Ramos (cell line): Measurements from ENCODE around the gene SERPINC1.

Source experiments
- in situ Hi-C: fragments of 300-500 bp; cut with MboI; formaldehyde crosslinking; loops from one replicate; pipeline ENCODE4 v1.14.3; 2022; ENCODE audit warnings: low sequenced_read_pairs; ENCODE audit not compliant: unreplicated experiment

SERPINC1 gene

GRCh38 chr1:173865468-173866164 is 51.5 kb downstream of the SERPINC1 start:
- in situ Hi-C loops: loop anchor here (25.0 kb wide), 1 partner anchor 1147 kb away; the partner anchor contains the start of gene MRPS14

GRCh38 chr1:173864179-173864867 is 52.8 kb downstream of the SERPINC1 start:
- in situ Hi-C loops: loop anchor here (25.0 kb wide), 1 partner anchor 1148 kb away; the partner anchor contains the start of gene MRPS14

DNA sequence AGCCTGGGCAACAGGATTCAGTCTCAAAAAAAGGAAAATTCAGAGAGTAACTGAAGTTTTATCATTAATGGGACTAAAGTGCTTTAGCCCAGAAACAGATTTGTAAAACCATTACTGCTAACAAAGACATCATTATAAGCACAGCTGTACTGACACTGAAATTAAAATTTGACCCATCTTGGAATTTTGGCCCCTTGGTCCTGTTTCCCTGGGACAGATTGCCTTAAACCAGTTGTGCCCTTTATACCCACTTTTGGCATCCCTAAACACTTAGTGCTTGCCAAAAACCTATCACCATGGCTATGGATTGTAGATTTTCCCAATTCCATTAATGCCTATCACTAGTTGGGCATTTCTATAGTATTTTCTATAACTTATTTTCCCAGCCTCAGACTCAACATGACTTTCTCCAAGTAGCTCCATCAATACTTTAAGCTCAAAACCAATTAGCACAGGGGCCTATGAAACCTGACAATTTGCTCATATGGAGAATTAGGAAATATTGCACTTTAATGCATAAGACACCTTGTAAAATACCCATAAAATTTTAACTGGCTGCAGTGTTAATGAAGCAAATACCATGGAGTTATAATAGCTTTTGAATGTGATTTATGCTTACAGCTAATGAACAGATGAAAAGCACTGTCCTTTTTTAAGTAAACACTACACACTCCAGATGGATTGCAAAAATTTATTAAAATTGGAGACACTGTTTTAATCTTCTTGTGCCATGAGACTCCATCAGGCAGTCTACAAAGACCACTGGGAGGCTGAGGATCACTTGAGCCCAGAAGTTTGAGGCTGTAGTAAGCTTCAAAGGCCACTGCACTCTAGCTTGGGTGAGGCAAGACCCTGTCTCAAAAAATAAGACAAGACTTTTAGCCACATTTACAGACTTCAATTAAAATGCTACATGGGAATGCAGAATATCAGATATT is 53.6 kb downstream of the SERPINC1 start:
- in situ Hi-C loops: loop anchor here (25.0 kb wide), 1 partner anchor 1149 kb away; the partner anchor contains the start of gene MRPS14

- in situ Hi-C loops: loop anchor here (25.0 kb wide), 1 partner anchor 1150 kb away; the partner anchor contains the start of gene MRPS14
Observed at GRCh38 chr1:173862769-173863223, 54.3 kb downstream of the SERPINC1 start.

DNA sequence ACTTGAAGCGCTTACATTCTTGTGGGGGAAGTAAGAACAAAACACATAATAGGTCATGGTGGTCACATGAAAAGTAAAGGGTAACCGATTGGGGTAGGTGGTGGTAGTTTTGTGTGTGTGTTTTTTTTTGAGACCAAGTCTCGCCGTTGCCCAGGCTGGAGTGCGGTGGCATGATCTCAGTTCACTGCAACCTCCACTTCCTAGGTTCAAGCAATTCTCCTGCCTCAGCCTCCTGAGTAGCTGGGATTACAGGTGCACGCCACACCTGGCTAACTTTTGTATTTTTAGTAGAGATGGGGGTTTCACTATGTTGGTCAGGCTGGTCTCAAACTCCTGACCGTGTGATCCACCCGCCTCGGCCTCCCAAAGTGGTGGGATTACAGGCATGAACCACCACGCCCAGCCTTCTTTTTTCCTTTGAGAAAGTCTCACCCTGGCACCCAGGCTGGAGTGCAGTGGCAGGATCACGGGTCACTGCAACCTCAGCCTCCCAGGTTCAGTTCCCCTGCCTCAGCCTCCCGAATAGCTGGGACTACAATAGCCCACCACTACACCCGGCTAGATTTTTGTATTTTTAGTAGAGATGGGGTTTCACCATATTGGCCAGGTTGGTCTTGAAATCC is 54.9 kb downstream of the SERPINC1 start:
- in situ Hi-C loops: loop anchor here (25.0 kb wide), 1 partner anchor 1150 kb away; the partner anchor contains the start of gene MRPS14

DNA sequence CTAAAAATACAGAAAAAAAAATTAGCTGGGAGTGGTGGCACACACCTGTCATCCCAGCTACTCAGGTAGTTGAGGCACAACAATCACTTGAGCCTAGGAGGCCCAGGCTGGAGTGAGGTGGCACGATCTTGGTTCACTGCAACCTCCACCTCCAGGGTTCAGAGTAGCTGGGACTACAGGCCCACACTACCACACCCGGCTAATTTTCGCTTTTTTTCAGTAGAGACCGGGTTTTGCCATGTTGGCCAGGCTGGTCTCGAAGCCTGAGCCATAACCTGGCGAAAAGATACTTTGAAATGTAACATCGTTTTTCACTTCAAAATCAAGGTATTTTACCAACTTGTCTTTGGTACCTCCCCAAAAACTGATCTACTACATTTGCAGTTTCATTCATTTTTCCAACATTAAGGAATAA is 55.4 kb downstream of the SERPINC1 start:
- in situ Hi-C loops: loop anchor here (25.0 kb wide), 1 partner anchor 1151 kb away; the partner anchor contains the start of gene MRPS14

DNA sequence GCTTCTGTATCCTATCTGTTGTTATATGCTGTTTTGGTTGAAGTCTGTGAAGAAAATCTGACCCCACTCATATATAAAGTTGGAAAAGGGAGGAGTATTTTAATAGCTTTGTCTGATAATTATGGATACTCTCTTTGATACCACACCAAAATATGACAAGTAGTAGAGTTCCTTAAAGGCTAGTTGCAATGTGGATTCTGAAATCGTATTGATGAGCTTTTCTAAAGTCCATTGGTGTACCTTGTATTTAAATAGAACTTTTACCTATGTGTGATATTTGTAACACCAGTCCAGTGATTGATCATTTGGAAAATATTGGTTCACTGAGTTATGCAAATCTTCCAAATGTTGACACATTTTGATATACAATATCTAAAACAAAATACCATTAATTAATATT is 57.1 kb downstream of the SERPINC1 start:
- in situ Hi-C loops: loop anchor here (25.0 kb wide), 1 partner anchor 1152 kb away; the partner anchor contains the start of gene MRPS14

DNA sequence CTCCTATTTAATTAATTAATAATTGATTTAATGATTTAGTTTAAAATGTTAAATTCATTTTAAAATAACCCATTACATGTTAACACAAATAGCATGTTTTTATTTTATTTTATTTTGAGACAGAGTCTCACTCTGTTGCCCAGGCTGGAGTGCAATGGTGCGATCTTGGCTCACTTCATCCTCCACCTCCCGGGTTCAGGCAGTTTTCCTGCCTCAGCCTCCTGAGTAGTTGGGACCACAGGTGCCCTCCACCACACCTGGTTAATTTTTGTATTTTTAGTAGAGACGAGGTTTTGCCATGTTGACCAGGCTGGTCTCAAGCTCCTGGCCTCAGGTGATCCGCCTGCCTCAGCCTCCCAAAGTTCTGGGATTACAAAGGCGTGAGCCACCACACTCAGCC is 57.6 kb downstream of the SERPINC1 start:
- in situ Hi-C loops: loop anchor here (25.0 kb wide), 1 partner anchor 1153 kb away; the partner anchor contains the start of gene MRPS14

GRCh38 chr1:173857363-173857917 is 59.7 kb downstream of the SERPINC1 start:
- in situ Hi-C loops: loop anchor here (25.0 kb wide), 1 partner anchor 1155 kb away; the partner anchor contains the start of gene MRPS14

GRCh38 chr1:173856903-173857302 is 60.2 kb downstream of the SERPINC1 start:
- in situ Hi-C loops: loop anchor here (25.0 kb wide), 1 partner anchor 1155 kb away; the partner anchor contains the start of gene MRPS14

- in situ Hi-C loops: loop anchor here (25.0 kb wide), 1 partner anchor 1156 kb away; the partner anchor contains the start of gene MRPS14
Observed at GRCh38 chr1:173856014-173856413, 61.1 kb downstream of the SERPINC1 start.
